Skeletal muscle tissue (tissue), 4 donors: ENCODE results near the gene ANKRD33. TPM values are rescaled to one million over a fixed set of nuclear protein-coding genes. Genes with fewer than 3 reads are reported as not detected.

Source experiments
- H3K27ac ChIP-seq: one replicate; pipeline ENCODE4 v1.7.0; 2013; ENCODE audit warnings: mild to moderate bottlenecking, low read depth, low read length, inconsistent platforms
- H3K27me3 ChIP-seq, 3 donors: one replicate each; pipeline ENCODE4 v1.7.0; 2013; ENCODE audit warnings: low read length in 3 of 3; ENCODE audit not compliant: control insufficient read depth in 3 of 3, insufficient read depth in 3 of 3
- H3K36me3 ChIP-seq, 3 donors: one replicate each; pipeline ENCODE4 v1.7.0; 2013; ENCODE audit warnings: low read length in 3 of 3; ENCODE audit not compliant: control insufficient read depth in 3 of 3, insufficient read depth in 3 of 3
- H3K4me1 ChIP-seq, 3 donors: one replicate each; pipeline ENCODE4 v1.7.0; 2013; ENCODE audit warnings: low read length in 3 of 3, mild to moderate bottlenecking in 3 of 3; ENCODE audit not compliant: control insufficient read depth in 3 of 3, insufficient read depth in 3 of 3
- H3K4me3 ChIP-seq, 3 donors: one replicate each; pipeline ENCODE4 v1.7.0; 2013; ENCODE audit warnings: low read length in 3 of 3
- H3K9ac ChIP-seq, 3 donors: one replicate each; pipeline ENCODE4 v1.7.0; 2013; ENCODE audit warnings: low read length in 3 of 3, mild to moderate bottlenecking in 3 of 3, moderate library complexity in 2 of 3, low read depth in 1 of 3
- H3K9me3 ChIP-seq, 3 donors: one replicate each; pipeline ENCODE4 v1.7.0; 2013; ENCODE audit warnings: low read length in 3 of 3; ENCODE audit not compliant: control insufficient read depth in 3 of 3
- total RNA-seq: library from RNA; depleted of rRNA; stranded (reverse); fragments of >200 nt; gene quantifications from one replicate; pipeline ENCODE4 v1.2.3, GENCODE V29; 2014
- donor health status: Osteomylitis.

Gene ANKRD33
- total RNA-seq, 1 donor from 2014 or later: not detected

DNA sequence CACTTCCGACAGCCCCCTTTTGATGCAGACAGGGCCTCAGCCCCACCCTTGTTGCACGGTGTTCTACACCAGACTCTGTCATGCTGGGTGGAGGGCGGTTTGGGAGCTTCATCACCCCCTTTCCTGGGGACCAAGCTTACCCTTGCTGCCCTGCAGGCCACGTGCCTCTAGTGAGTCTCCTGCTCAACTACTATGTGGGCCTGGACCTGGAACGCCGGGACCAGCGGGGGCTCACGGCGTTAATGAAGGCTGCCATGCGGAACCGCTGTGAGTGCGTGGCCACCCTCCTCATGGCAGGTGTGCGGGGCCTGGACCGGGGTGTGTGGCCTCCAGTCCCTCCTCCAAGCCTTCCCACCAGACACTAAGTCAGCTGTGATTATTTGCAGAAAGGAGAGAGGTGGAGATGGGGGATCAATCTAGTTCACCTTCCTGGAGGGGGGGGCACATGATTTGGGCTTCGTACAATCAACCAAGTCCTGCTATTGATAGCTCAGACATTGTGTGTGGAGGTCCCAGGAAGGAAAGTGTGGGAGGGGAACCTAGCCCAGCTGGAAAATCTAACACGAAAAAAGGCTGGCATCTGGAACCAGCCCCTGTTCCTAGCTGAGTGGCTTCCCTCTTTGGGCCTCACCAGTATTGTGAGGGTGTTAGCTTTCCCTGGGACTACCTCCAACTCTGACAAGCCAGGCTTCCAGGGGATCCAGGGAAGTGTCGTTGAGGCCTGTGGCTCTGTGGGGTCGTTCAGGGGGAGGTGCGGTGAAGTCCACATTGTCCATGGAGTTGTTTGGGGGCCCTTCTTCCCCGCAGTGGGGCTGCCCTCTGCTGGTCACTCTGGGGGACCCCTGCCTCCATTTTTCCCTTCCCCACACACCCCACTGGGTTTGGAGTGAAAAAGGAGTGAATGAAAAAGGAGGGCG, 1.6 kb downstream of the ANKRD33 start:
- H3K4me1 ChIP-seq: peaks cover 8% of the 10 kb centered on the region in 3 donors
- H3K4me3 ChIP-seq: no peak overlapping the region
- H3K36me3 ChIP-seq: no peaks in the 10 kb centered on the region
- no peak overlapping the region for H3K9ac ChIP-seq
- H3K9me3 ChIP-seq: peaks cover 0 to 2% (median 0%) of the 10 kb centered on the region in 3 donors
- H3K27ac ChIP-seq: no peak overlapping the region
- peaks cover 3 to 14% (median 12%) of the 10 kb centered on the region in 3 donors for H3K27me3 ChIP-seq

DNA sequence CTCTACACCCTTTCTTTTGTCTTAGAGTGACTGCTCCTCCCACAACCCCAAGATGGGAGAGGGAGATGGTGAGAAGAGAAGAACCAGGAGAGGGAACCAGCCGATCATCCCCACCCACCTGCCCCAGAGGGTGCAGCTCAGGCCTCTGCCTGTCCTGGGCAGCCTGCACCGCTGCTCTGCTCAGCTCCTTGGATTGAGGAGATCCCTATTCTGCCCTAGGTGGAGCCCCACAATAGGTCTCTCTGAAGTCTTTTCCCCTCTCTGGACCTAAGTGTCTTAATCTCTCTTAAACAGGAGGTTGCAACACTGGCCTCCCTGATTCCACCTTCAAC, 2.2 kb downstream of the ANKRD33 start:
- Histone ChIP-seq H3K4me1 (peaks cover 10 to 12% (median 11%) of the 10 kb centered on the region in 3 donors), H3K9me3 (no peaks in the 10 kb centered on the region), H3K27ac (no peak overlapping the region), H3K9ac (no peak overlapping the region), H3K4me3 (no peak overlapping the region), H3K36me3 (no peaks in the 10 kb centered on the region), H3K27me3 (peaks cover 3 to 14% (median 12%) of the 10 kb centered on the region in 3 donors)

DNA sequence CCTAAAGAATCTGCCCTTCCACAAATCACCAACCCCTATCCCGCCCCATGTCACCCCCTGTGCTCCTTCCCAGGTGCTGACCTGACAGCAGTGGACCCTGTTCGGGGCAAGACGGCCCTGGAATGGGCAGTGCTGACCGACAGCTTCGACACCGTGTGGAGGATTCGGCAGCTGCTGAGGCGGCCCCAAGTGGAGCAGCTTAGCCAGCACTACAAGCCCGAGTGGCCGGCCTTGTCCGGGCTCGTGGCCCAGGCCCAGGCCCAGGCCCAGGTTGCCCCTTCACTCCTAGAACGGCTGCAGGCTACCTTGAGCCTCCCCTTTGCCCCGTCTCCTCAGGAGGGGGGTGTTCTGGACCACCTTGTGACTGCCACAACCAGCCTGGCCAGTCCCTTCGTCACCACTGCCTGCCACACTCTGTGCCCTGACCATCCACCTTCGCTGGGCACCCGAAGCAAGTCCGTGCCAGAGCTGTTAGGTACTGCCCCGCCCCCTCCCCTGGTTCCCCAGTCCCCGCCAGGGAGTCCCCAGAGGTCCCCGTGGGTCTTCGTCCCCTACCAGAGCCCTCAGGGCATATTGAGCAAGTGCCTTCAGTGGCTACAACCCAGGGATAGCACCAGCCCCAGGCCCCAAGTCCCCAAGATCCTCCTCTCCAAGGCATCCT, 2.7 kb downstream of the ANKRD33 start:
- no peak overlapping the region for H3K4me3 ChIP-seq
- H3K27me3 ChIP-seq: peaks cover 3 to 14% (median 12%) of the 10 kb centered on the region in 3 donors
- H3K9ac ChIP-seq: no peak overlapping the region
- H3K4me1 ChIP-seq: peaks cover 12 to 18% (median 13%) of the 10 kb centered on the region in 3 donors
- H3K27ac ChIP-seq: no peak overlapping the region
- no peaks in the 10 kb centered on the region for H3K36me3 ChIP-seq
- H3K9me3 ChIP-seq: no peaks in the 10 kb centered on the region

DNA sequence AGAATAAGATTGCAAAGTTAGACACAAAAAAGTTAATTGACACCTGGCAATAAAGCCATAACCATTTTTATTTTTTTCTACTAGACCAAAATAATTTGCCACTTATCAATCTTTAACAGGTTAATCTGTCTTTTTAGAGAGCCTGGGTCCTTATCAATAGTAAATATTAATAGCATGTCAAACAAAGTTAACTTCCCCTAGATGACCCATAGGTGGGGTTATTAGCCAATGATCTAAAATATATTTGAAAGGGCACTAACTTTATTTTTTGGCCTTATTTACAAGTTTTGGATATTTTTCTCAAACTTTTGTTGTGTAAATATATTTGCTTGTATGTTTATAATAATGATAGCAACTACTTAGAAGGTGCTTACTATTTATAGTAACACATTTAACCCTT, 3.9 kb downstream of the ANKRD33 start:
- H3K4me1 ChIP-seq: peaks cover 12 to 19% (median 15%) of the 10 kb centered on the region in 3 donors
- H3K36me3 ChIP-seq: no peaks in the 10 kb centered on the region
- H3K27ac ChIP-seq: no peak overlapping the region
- no peaks in the 10 kb centered on the region for H3K9me3 ChIP-seq
- no peak overlapping the region for H3K9ac ChIP-seq
- peaks cover 3 to 14% (median 12%) of the 10 kb centered on the region in 3 donors for H3K27me3 ChIP-seq
- no peak overlapping the region for H3K4me3 ChIP-seq

DNA sequence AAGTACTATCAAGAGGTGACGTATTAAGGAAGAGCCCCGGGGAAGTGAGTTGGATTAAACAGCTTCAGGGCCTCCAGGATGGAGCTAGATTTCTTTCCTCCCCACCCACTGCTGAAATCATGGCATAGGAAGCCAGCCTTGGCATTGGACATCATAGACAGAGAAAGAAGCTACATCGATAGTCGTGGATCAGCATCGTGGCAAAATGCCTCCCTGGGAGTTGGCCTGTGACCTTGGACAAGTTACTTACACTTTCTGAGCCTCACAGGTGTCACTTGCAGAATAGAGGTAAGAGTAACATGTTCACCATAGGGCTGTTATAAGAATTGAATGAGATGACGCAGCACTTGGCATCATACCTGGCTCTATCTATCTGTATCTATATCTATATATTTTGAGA, 5.9 kb downstream of the ANKRD33 start:
- Histone ChIP-seq H3K27me3 (peaks cover 0 to 6% (median 5%) of the 10 kb centered on the region in 3 donors), H3K9ac (no peak overlapping the region), H3K36me3 (no peaks in the 10 kb centered on the region), H3K9me3 (no peaks in the 10 kb centered on the region), H3K4me1 (peaks cover 21 to 24% (median 21%) of the 10 kb centered on the region in 3 donors), H3K27ac (no peak overlapping the region), H3K4me3 (no peak overlapping the region)

DNA sequence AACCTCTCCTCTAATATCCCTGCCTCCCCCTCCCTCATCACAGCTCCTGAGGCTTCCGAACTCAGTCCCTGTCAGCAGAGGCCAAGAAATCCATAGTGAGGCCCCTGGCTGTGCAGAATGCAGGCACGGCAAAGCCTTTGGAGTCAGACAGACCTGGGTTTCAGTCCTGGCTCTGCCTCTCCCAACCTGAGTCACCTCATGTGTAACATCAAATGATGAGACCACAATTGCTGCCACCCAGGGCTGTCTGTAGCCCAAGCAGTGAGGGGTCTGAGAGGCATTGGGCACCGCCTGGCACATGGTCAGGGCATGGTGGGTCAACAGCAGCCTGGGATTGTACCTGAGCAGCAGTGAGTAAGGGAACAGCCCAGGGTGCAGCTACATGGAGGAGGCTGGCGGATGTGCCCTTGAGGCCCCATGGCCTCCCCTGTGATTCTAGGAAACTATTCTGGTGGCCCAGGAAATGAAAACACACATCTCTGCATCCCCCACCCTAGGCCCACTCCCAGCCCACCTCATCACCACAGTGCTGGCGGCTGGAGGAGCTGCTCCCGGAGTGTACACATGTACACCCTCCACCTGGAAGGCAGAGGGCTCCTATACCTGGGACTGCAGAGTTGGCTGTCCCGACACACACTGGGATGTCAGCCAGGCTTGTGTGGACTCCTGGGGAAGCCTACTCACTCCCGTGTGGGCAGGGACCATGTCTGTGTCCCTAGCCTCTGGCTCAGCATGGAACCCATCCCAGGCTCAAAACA, 7.7 kb downstream of the ANKRD33 start:
- Histone ChIP-seq H3K9me3 (no peaks in the 10 kb centered on the region), H3K9ac (peak overlapping the region in 1 of 3 donors; percentile 33), H3K36me3 (no peaks in the 10 kb centered on the region), H3K4me1 (peaks cover 21 to 24% (median 21%) of the 10 kb centered on the region in 3 donors), H3K4me3 (no peak overlapping the region), H3K27ac (no peak overlapping the region), H3K27me3 (no peaks in the 10 kb centered on the region)

DNA sequence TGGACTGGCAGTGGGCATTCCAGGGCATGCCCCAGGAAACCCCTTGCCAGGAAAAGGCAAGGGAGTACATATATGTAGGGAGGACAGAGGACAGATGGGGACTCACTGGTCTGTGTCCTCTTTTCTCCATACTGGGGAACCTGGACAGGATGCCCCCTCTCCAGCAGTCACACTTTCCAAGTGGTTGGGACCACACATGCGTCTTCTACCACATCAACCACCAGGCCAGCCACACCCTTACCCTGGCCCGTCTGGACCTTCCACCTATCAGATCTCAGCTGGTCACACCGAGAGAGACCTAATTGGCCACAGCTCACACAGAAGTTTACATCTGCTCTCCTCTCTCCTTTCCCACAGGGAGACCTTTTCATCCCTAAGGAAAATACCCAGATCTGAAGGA, 8.3 kb downstream of the ANKRD33 start:
- Histone ChIP-seq H3K36me3 (no peaks in the 10 kb centered on the region), H3K9ac (no peak overlapping the region), H3K27ac (no peak overlapping the region), H3K4me3 (no peak overlapping the region), H3K27me3 (no peaks in the 10 kb centered on the region), H3K4me1 (peaks cover 21 to 24% (median 21%) of the 10 kb centered on the region in 3 donors), H3K9me3 (no peaks in the 10 kb centered on the region)

DNA sequence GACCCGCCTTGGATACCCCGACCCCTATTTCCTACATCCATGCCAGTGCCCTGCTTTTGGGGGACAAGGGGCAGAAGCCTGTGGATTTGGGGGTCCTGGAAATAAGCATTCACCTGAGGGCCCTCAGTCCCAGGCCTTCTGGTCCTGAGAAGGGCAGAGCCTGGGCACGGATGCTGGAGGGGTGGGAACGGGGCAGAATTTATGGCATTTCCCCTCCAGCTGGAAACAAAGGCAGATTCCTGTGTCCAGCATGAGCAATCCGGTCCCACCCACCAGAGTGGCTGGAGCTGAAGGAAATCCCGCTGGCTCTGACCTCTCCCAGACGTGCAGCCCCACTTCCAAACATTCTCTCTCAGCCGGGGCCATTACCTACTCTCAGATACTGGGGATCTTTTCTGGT, 9.3 kb downstream of the ANKRD33 start:
- Histone ChIP-seq H3K9me3 (no peaks in the 10 kb centered on the region), H3K27me3 (no peaks in the 10 kb centered on the region), H3K27ac (peak overlapping the region; percentile 54), H3K4me3 (no peak overlapping the region), H3K9ac (no peak overlapping the region), H3K36me3 (no peaks in the 10 kb centered on the region), H3K4me1 (peaks cover 21 to 24% (median 21%) of the 10 kb centered on the region in 3 donors)

DNA sequence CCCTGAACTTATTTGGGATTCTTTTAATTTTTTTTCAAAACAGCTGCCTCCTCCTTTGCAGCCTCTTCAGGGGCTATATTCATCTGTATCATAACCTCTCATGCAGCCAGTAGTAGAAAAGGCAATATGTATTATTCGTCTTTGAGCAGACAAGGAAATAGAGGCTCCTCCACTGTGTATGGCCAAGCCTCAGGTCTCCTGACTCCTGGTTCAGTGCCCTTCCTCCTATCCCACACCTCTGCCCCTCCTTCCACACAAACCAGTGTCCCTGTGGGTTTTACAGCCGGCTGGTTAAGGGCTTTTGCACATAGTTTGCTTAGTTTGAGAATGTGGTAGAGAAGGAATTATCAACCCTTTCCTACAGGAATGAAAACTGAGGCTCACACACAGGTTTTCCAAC, 10.6 kb downstream of the ANKRD33 start:
- Histone ChIP-seq H3K36me3 (no peaks in the 10 kb centered on the region), H3K9me3 (no peaks in the 10 kb centered on the region), H3K4me3 (no peak overlapping the region), H3K4me1 (peaks cover 21 to 24% (median 21%) of the 10 kb centered on the region in 3 donors), H3K27me3 (no peaks in the 10 kb centered on the region), H3K27ac (no peak overlapping the region), H3K9ac (no peak overlapping the region)
